HepG2 (cell line): ENCODE data around the gene CHKB. TPM values are rescaled to one million over a fixed set of nuclear protein-coding genes. Genes with fewer than 3 reads are reported as not detected.

Source experiments
- ARNT2 ChIP-seq: sonication (generic); formaldehyde crosslinking; IDR thresholded peaks from 2 replicates; pipeline ENCODE4 v1.8.0; 2022; ENCODE audit warnings: mild to moderate bottlenecking, low read depth, missing genetic modification reagents, moderate library complexity
- BHLHE40 ChIP-seq: IDR thresholded peaks from 2 replicates; pipeline ENCODE4 v1.6.1; 2011; ENCODE audit warnings: low read length, improper control_type of control experiment
- ELF1 ChIP-seq: sonication (generic); formaldehyde crosslinking; IDR thresholded peaks from 2 replicates; pipeline ENCODE4 v1.4.0; 2020; ENCODE audit warnings: missing genetic modification reagents
- FOSL1 ChIP-seq: sonication (generic); formaldehyde crosslinking; IDR thresholded peaks from 2 replicates; pipeline ENCODE4 v1.9.0; 2021; ENCODE audit warnings: missing genetic modification reagents, borderline replicate concordance
- FUBP1 ChIP-seq: sonication (generic); formaldehyde crosslinking; IDR thresholded peaks from 2 replicates; pipeline ENCODE4 v1.5.1; 2020; ENCODE audit warnings: missing genetic modification reagents, mild to moderate bottlenecking, borderline replicate concordance
- HOXA5 ChIP-seq: sonication (generic); formaldehyde crosslinking; IDR thresholded peaks from 2 replicates; pipeline ENCODE4 v1.4.0; 2020; ENCODE audit warnings: missing genetic modification reagents
- JARID2 ChIP-seq: sonication (generic); formaldehyde crosslinking; IDR thresholded peaks from 2 replicates; pipeline ENCODE4 v1.8.1; 2023; ENCODE audit warnings: missing genetic modification reagents, inconsistent platforms; ENCODE audit not compliant: insufficient replicate concordance
- KLF9 ChIP-seq: IDR thresholded peaks from 2 replicates; pipeline ENCODE4 v1.6.1; 2016; ENCODE audit warnings: low read depth
- NR2F6 ChIP-seq, 2 experiments: IDR thresholded peaks; 2 replicates each; pipeline ENCODE4 v1.6.1; 2016; ENCODE audit warnings: antibody characterized with exemption in 1 of 2, mild to moderate bottlenecking in 1 of 2
- RNF2 ChIP-seq: fragments of 450-650 bp; conservative IDR thresholded peaks from 2 replicates; pipeline ENCODE4 v1.6.1; 2016; ENCODE audit warnings: low read depth
- SRSF1 ChIP-seq: fragments of 200-400 bp; formaldehyde crosslinking; optimal IDR thresholded peaks from 2 replicates; pipeline ENCODE3; 2017; ENCODE audit warnings: mild to moderate bottlenecking, low read depth, low read length, moderate library complexity
- TARDBP ChIP-seq: sonication (generic); formaldehyde crosslinking; IDR thresholded peaks from 2 replicates; pipeline ENCODE4 v1.8.0; 2022; ENCODE audit warnings: mild to moderate bottlenecking, missing genetic modification reagents
- TOE1 ChIP-seq: sonication (generic); formaldehyde crosslinking; IDR thresholded peaks from 2 replicates; pipeline ENCODE4 v1.4.0; 2020; ENCODE audit warnings: mild to moderate bottlenecking, missing genetic modification reagents
- ZFP91 ChIP-seq: sonication (generic); formaldehyde crosslinking; IDR thresholded peaks from 2 replicates; pipeline ENCODE4 v1.9.0; 2022; ENCODE audit warnings: missing genetic modification reagents, mild to moderate bottlenecking, borderline replicate concordance
- ZNF253 ChIP-seq: sonication (generic); formaldehyde crosslinking; IDR thresholded peaks from 2 replicates; pipeline ENCODE4 v1.8.0; 2022; ENCODE audit warnings: mild to moderate bottlenecking, missing genetic modification reagents, borderline replicate concordance
- ZNF543 ChIP-seq: sonication (generic); formaldehyde crosslinking; IDR thresholded peaks from 2 replicates; pipeline ENCODE4 v1.4.0; 2020; ENCODE audit warnings: mild to moderate bottlenecking, missing genetic modification reagents
- ZNF547 ChIP-seq: sonication (generic); formaldehyde crosslinking; IDR thresholded peaks from 2 replicates; pipeline ENCODE4 v1.5.1; 2020; ENCODE audit warnings: mild to moderate bottlenecking, missing genetic modification reagents
- ZNF619 ChIP-seq: sonication (generic); formaldehyde crosslinking; IDR thresholded peaks from 2 replicates; pipeline ENCODE4 v1.4.0; 2020; ENCODE audit warnings: mild to moderate bottlenecking, missing genetic modification reagents
- ZNF713 ChIP-seq: sonication (generic); formaldehyde crosslinking; IDR thresholded peaks from 2 replicates; pipeline ENCODE4 v1.4.0; 2020; ENCODE audit warnings: mild to moderate bottlenecking, missing genetic modification reagents
- polyA plus RNA-seq, 8 experiments: library from polyadenylated mRNA; depleted of rRNA in 3 of 8; stranded (reverse) in 7 of 8; unstranded in 1 of 8; fragments of >200 nt; fragmentation: Illumina TruSeq in 4 of 8; extraction: Trizol in 4 of 8; gene quantifications; 2 replicates each; pipeline versions ENCODE4 v1.2.1 to v1.2.3, GENCODE V29; 2011 to 2016; ENCODE audit warnings: low read depth in 4 of 8, missing spikeins in 1 of 8, mixed read lengths in 1 of 8; ENCODE audit not compliant: insufficient read depth in 1 of 8
- total RNA-seq, 5 experiments: library from RNA; depleted of rRNA; stranded (reverse); fragments of >200 nt; fragmentation: Illumina TruSeq; extraction: Trizol; gene quantifications; 2 replicates each; pipeline ENCODE4 v1.2.3, GENCODE V29; 2016; ENCODE audit warnings: low read depth in 1 of 5
- TF ChIP-seq, protein P1 (sequence below): sonication (generic); formaldehyde crosslinking; IDR thresholded peaks from 2 replicates; pipeline ENCODE4 v1.4.0; 2020; ENCODE audit warnings: missing genetic modification reagents, borderline replicate concordance
- TF ChIP-seq, protein P2 (sequence below): sonication (generic); formaldehyde crosslinking; IDR thresholded peaks from 2 replicates; pipeline ENCODE4 v1.8.1; 2023; ENCODE audit warnings: mild to moderate bottlenecking, missing genetic modification reagents

Gene CHKB
- total and polyA plus RNA-seq, 2 of the 13 experiments (the other 11 are each of a cell fraction or from before 2014, with no cell fraction given) = 24.5 to 42.7 TPM

DNA sequence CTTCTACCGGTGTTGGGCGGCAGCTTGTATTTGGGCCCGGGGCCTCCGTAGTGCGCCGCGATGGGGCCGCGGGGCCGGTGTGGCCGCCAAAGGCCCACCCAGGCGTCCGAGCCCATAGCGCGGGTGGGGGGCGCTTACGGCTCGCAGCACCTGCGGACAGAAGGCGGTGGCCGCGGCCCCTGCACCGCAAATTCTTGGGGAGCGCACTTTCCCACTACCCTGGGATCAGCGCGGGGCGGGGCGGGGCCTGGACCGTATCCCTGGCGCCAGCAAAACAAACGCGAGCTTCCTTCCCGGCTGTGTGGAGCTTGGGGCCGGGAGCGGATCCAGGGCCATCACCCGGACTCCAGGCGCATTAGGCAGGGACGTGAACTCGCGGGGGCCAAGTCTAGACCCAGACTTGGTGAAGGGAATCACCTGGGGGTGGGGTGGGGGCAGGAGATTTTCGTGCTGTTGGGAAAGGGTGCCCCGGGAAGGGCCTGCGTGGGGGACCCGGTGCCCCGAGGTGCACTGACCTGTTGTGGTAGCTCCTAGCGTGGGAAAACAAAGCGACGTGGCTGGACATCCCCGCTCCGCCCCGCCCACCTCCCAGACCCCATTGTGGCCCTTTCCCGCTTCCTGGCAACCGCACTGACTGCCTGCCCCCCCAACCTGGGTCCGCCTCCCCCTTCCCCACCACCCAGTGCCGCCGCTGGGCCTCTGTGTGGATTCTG, 50.5 kb downstream of the CHKB start (continued):
- no peak for TF ChIP-seq FUBP1
- TF ChIP-seq BHLHE40 = no peak
- TF ChIP-seq FOSL1 = no peak
- no peak for TF ChIP-seq ZNF713
- TF ChIP-seq, protein P1, sequence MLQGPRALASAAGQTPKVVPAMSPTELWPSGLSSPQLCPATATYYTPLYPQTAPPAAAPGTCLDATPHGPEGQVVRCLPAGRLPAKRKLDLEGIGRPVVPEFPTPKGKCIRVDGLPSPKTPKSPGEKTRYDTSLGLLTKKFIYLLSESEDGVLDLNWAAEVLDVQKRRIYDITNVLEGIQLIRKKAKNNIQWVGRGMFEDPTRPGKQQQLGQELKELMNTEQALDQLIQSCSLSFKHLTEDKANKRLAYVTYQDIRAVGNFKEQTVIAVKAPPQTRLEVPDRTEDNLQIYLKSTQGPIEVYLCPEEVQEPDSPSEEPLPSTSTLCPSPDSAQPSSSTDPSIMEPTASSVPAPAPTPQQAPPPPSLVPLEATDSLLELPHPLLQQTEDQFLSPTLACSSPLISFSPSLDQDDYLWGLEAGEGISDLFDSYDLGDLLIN (CRISPR knock-in tag) = no peak
- peak; percentile 24; the same call in 1 of the 2 replicates for TF ChIP-seq HOXA5
- TF ChIP-seq TARDBP = peak; percentile 37; the same call in 1 of the 2 replicates
- peak; percentile 24; the same call in 1 of the 2 replicates for TF ChIP-seq ARNT2 (CRISPR knock-in tag)
- no peak for TF ChIP-seq RNF2
- peak; percentile 20; the same call in 1 of the 2 replicates for TF ChIP-seq ZFP91 (CRISPR knock-in tag)
- TF ChIP-seq ZNF619 (CRISPR knock-in tag) = no peak
- no peak for TF ChIP-seq ELF1 (CRISPR knock-in tag)
- no peak for TF ChIP-seq TOE1 (CRISPR knock-in tag)
- TF ChIP-seq ZNF547 (CRISPR knock-in tag) = no peak
- no peak for TF ChIP-seq KLF9 (CRISPR knock-in tag)
- no peak for TF ChIP-seq JARID2 (CRISPR knock-in tag)
- TF ChIP-seq ZNF253 (CRISPR knock-in tag) = no peak
- TF ChIP-seq, protein P2, sequence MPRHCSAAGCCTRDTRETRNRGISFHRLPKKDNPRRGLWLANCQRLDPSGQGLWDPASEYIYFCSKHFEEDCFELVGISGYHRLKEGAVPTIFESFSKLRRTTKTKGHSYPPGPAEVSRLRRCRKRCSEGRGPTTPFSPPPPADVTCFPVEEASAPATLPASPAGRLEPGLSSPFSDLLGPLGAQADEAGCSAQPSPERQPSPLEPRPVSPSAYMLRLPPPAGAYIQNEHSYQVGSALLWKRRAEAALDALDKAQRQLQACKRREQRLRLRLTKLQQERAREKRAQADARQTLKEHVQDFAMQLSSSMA (CRISPR knock-in tag) = no peak
- TF ChIP-seq SRSF1 = no peak
- no peak for TF ChIP-seq NR2F6 (IDR thresholded peaks at IDR 0.05)
- TF ChIP-seq NR2F6 (CRISPR knock-in tag; IDR thresholded peaks at IDR 0.05) = no peak
- no peak for TF ChIP-seq ZNF543 (CRISPR knock-in tag)
